Gastrocnemius medialis (tissue), 4 donors: ENCODE data around the gene POM121L2. TPM values are rescaled to one million over a fixed set of nuclear protein-coding genes. Genes with fewer than 3 reads are reported as not detected.

Experiments used
- ATAC-seq, 2 donors: fragments of 150-250 bp; one replicate each; pipeline ENCODE4 v1.9.1; 2016
- DNase-seq, 2 donors: peaks; one replicate each; pipeline ENCODE4 v3.0.0-alpha.2; 2019
- H3K27ac ChIP-seq, 4 donors: fragments of 200-600 bp; sonication (generic); 1 replicate in 1 of 4; 2 replicates in 3 of 4; pipeline ENCODE4 v1.5.1; 2016 to 2018; ENCODE audit warnings: mild to moderate bottlenecking in 2 of 4, moderate library complexity in 1 of 4
- H3K27me3 ChIP-seq, 3 donors: fragments of 200-600 bp; sonication (generic) in 2 of 3; 1 replicate in 1 of 3; 2 replicates in 2 of 3; pipeline versions ENCODE4 v1.5.1 to v1.6.0; 2016 to 2019; ENCODE audit warnings: mild to moderate bottlenecking in 1 of 3, moderate library complexity in 1 of 3
- H3K36me3 ChIP-seq, 2 donors: fragments of 200-600 bp; sonication (generic) in 1 of 2; one replicate each; pipeline ENCODE4 v1.5.1; 2017 to 2018
- H3K4me1 ChIP-seq, 2 donors: fragments of 200-600 bp; sonication (generic) in 1 of 2; one replicate each; pipeline ENCODE4 v1.5.1; 2016 to 2017; ENCODE audit warnings: mild to moderate bottlenecking in 2 of 2
- H3K4me3 ChIP-seq, 4 donors: fragments of 200-600 bp; sonication (generic) in 3 of 4; 1 replicate in 1 of 4; 2 replicates in 3 of 4; pipeline ENCODE4 v1.5.1; 2016 to 2019; ENCODE audit warnings: mild to moderate bottlenecking in 2 of 4
- H3K9me3 ChIP-seq, 3 donors: fragments of 200-600 bp; sonication (generic) in 2 of 3; 1 replicate in 1 of 3; 2 replicates in 2 of 3; pipeline ENCODE4 v1.5.1; 2016 to 2019
- CTCF ChIP-seq, 5 experiments: fragments of 450-650 bp in 3 of 5; fragments of 200-600 bp in 2 of 5; sonication (generic) in 2 of 5; IDR thresholded peaks in 4 of 5; conservative IDR thresholded peaks in 1 of 5; 1 replicate in 4 of 5; 2 replicates in 1 of 5; pipeline ENCODE4 v1.5.1; 2016 to 2019; ENCODE audit warnings: antibody characterized with exemption in 5 of 5, mild to moderate bottlenecking in 3 of 5, moderate library complexity in 3 of 5
- POLR2A ChIP-seq, 2 donors: fragments of 450-650 bp; IDR thresholded peaks; one replicate each; pipeline ENCODE4 v1.6.1; 2017; ENCODE audit warnings: antibody characterized with exemption in 2 of 2, mild to moderate bottlenecking in 2 of 2, moderate library complexity in 2 of 2
- in situ Hi-C, 4 donors: fragments of 200-750 bp; cut with MboI; loops; one replicate each; pipeline versions ENCODE4 v1.15.0 to v1.8.0; 2017; ENCODE audit warnings: low sequenced_read_pairs in 4 of 4
- intact Hi-C: fragments of 100-400 bp; cut with DNase I; formaldehyde crosslinking; loops from one replicate; pipeline ENCODE4 v1.15.1; 2023; ENCODE audit warnings: low total_unique reads
- total RNA-seq, 4 donors: library from RNA; depleted of rRNA; stranded (reverse); fragments of >200 nt; gene quantifications; one replicate each; pipeline versions ENCODE4 v1.1.0 to v1.2.3, GENCODE V29; 2016

POM121L2 gene
- total RNA-seq, 4 donors from 2014 or later, result not detected

DNA sequence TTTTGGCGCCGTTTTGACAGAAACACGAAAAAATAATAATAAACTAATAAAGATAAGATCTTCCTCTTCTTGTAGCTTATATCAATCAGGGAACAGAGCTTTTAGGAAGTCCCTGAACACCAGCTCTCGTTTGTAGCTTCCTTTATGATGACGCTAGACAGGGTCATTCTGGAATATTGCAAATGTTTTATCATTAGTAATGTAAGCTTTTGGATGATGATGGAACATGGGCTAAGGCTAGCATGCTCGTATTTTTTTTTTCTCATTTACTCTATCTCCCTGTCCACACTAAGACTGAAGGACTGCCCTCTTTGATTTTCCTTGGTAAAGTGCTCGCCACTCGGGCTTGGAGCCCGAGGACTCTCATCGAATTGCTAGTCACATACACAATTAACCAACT is 22.1 kb upstream of the POM121L2 start:
- no peak overlapping the region for H3K4me3 ChIP-seq
- H3K36me3 ChIP-seq, result no peaks in the 10 kb centered on the region
- H3K4me1 ChIP-seq, result peaks cover 0 to 3% of the 10 kb centered on the region in 2 donors
- TF ChIP-seq CTCF (IDR thresholded peaks at IDR 0.05 in 4 of 5, conservative IDR thresholded peaks at IDR 0.05 in 1 of 5), result no peak
- no peak for TF ChIP-seq POLR2A (IDR thresholded peaks at IDR 0.05)
- H3K9me3 ChIP-seq, result no peaks in the 10 kb centered on the region
- intact Hi-C loops, result no loop called here
- H3K27ac ChIP-seq, result no peak overlapping the region
- in situ Hi-C loops, result no loop called here
- no peak for DNase-seq
- no peak for ATAC-seq
- peaks cover 0 to 11% (median 3%) of the 10 kb centered on the region in 3 donors for H3K27me3 ChIP-seq

DNA sequence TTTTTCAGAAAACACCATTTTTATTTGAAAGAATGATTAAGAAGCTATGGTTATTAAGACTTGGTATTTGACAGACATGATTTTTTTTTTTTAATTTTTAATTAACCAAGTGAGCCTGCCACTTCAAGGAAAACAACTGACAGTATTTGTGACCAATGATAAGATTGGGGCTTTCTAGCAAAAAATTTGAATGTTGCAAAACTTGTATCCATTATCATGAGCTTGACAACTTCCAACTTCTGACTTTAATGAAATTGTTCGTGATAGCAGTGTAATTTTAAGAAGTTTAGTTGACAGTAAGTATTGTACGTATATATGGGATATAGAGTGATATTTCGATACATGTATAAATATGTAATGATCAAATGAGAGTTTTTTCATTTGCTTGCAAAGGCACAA is 21.6 kb upstream of the POM121L2 start:
- in situ Hi-C loops, result no loop called here
- no peak overlapping the region for H3K4me3 ChIP-seq

DNA sequence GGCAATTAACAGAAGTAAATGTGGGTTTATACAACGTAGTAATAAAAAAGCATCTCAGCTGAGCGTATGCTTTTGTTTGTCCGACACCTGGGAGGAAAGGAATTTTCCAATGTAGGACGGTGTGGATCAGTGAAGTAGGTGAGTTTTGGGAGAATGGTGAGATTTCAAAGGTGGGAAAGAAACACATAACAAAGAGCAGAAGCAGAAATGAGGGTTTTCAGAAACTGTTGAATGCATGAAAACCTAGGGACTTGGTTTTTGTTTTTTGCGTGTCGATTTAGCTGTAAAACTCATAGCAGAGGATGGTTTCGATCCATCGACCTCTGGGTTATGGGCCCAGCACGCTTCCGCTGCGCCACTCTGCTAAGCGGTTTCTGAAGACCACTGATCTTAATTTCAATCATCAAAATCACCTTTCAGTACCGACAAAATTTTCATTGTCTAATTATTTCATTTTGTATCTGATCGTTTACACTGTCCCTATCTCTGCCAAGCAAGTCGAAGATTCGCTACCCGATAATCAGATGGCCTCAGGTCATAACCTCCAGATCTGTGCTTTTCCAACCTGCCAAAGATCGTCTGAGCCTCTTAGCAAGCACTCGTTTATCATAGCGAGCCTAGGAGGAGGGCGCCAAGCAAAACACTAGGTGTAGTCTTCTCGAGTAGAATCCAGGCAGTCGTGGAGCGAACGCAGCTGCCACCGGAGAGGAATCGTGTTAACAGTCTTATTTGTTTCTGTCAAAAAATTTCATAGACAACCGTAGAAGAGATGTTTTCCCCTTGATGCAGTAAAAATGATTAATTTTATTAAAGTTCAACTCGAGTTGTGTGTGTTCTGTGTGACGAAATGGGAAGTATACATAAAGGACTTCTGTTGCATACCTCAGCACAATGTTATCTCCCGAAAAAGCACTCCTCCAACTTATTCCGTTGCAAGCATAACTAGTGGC is 20.9 kb upstream of the POM121L2 start:
- in situ Hi-C loops (no loop called here), intact Hi-C loops (no loop called here)
- ATAC-seq, result no peak
- H3K27me3 ChIP-seq, result peaks cover 0 to 11% (median 5%) of the 10 kb centered on the region in 3 donors
- H3K27ac ChIP-seq, result no peak overlapping the region
- DNase-seq, result no peak
- H3K4me1 ChIP-seq, result peaks cover 0 to 3% of the 10 kb centered on the region in 2 donors
- no peak for TF ChIP-seq CTCF (IDR thresholded peaks at IDR 0.05 in 4 of 5, conservative IDR thresholded peaks at IDR 0.05 in 1 of 5)
- no peak for TF ChIP-seq POLR2A (IDR thresholded peaks at IDR 0.05)
- no peaks in the 10 kb centered on the region for H3K36me3 ChIP-seq
- H3K9me3 ChIP-seq, result no peaks in the 10 kb centered on the region
- H3K4me3 ChIP-seq, result no peak overlapping the region

More for the DNA sequence above, 21.6 kb upstream of the POM121L2 start:
- no peak for TF ChIP-seq CTCF (IDR thresholded peaks at IDR 0.05 in 4 of 5, conservative IDR thresholded peaks at IDR 0.05 in 1 of 5)
- no peak for TF ChIP-seq POLR2A (IDR thresholded peaks at IDR 0.05)
- Histone ChIP-seq H3K4me1 (peaks cover 0 to 3% of the 10 kb centered on the region in 2 donors), H3K27me3 (peaks cover 0 to 11% (median 5%) of the 10 kb centered on the region in 3 donors), H3K36me3 (no peaks in the 10 kb centered on the region), H3K9me3 (no peaks in the 10 kb centered on the region), H3K27ac (no peak overlapping the region)
- DNase-seq (no peak), ATAC-seq (no peak)
- intact Hi-C loops, result no loop called here

DNA sequence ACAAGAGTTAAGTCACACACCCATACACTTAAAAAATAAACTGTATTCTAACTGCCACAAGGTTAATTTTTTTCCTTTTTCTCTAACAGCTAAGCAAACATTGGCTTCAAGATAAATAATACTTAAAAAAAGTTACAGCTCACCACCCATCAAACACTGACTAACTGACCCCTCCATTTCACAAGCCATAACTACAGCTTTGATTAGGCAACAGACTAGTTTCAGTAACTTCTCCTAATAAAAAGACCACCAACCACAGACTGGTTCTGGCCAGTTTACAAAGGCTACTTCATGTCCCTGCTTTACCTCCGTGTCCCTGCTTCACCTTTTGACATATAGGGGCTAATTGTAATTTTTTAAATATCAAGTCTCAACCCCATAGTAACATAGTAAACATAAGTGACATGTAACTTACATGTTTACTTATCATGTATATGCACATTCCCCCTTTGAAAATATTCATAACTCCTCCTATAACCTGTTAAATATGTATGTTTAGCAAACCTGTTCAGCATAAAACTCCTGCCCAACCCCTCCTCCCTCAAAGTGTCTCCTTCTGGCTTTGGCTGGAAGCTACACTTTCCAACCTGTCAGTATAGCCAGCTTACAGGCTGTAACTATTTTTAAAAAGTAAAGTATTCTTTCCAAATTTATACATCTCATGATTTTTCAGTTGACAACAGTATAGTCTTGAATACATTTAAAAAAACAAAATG is 15.1 kb upstream of the POM121L2 start:
- Histone ChIP-seq H3K36me3 (no peaks in the 10 kb centered on the region), H3K27ac (no peak overlapping the region), H3K9me3 (no peaks in the 10 kb centered on the region), H3K4me3 (no peak overlapping the region), H3K4me1 (no peaks in the 10 kb centered on the region), H3K27me3 (peaks cover 0 to 5% (median 4%) of the 10 kb centered on the region in 3 donors)
- intact Hi-C loops (no loop called here), in situ Hi-C loops (no loop called here)
- DNase-seq (no peak), ATAC-seq (no peak)
- no peak for TF ChIP-seq CTCF (IDR thresholded peaks at IDR 0.05 in 4 of 5, conservative IDR thresholded peaks at IDR 0.05 in 1 of 5)
- TF ChIP-seq POLR2A (IDR thresholded peaks at IDR 0.05), result no peak
